ENCODE measurements around the gene OR8D2.

The OR8D2 gene, protein sequence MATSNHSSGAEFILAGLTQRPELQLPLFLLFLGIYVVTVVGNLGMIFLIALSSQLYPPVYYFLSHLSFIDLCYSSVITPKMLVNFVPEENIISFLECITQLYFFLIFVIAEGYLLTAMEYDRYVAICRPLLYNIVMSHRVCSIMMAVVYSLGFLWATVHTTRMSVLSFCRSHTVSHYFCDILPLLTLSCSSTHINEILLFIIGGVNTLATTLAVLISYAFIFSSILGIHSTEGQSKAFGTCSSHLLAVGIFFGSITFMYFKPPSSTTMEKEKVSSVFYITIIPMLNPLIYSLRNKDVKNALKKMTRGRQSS

GRCh38 chr11:124320097-124320496, at the start of gene OR8D2:
Gene OR8D2, minus strand, starts transcription at chr11:124320197. Its CDS starts 0 bp downstream, at chr11:124320197.
- in situ Hi-C loops (cut with HindIII; ENCODE audit: low sequenced_read_pairs) = no loop called here

DNA sequence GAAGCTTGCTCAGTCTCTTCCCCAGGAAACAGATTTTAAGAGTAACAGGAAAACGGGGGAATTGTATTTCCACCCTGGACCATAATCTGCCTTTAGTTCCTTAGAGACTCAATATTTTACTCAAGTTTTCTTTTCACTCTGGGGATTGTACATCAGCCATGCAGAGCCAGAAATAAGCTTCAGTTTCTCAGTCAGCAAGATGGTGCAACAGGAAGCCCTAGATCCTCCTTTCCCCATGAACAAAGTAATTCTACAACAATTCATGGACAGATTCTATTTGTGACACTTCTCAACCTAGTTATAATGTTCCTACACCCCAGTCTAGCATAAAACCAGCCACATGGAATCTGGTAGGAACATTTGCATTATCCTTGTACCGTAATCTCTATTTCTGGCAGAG, 39.6 kb upstream of the OR8D2 start:
- in situ Hi-C loops (cut with HindIII; ENCODE audit: low sequenced_read_pairs) = no loop called here

DNA sequence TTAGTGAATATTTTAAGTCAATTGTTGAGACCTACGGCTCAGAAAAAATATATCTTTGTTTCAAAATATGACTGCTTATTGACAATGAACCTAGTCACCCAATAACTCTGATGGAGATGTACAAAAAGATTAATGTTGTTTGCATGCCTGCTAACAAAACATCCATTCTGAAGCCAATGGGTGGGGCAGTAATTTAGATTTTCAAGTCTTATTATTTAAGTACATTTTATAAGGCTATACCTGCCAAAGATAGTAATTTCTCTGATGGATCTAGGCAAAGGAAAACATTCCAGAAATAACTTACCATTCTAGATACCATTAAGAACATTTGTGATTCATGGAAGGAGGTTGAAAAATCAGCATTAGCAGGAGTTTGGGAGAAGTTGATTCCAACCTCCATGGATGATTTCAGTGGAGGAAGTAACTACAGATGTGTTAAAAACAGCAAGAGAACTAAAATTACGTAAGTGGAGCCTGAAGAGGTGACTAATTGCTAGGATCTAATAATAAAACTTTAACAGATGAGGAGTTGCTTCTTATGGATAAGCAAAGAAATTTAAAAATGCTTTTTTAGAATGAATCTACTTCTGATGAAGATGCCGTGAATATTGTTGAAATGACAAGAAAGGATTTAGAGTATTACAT, 26.4 kb upstream of the OR8D2 start:
- in situ Hi-C loops (cut with HindIII; ENCODE audit: low sequenced_read_pairs) = no loop called here

GRCh38 chr11:124344346-124344745, 24.3 kb upstream of the OR8D2 start:
- in situ Hi-C loops (cut with HindIII; ENCODE audit: low sequenced_read_pairs) = no loop called here

GRCh38 chr11:124340142-124340447, 20.1 kb upstream of the OR8D2 start:
- in situ Hi-C loops (cut with HindIII; ENCODE audit: low sequenced_read_pairs) = no loop called here

- in situ Hi-C loops (cut with HindIII; ENCODE audit: low sequenced_read_pairs) = no loop called here
These were observed 19.6 kb upstream of the OR8D2 start for GRCh38 chr11:124339396-124340141.

DNA sequence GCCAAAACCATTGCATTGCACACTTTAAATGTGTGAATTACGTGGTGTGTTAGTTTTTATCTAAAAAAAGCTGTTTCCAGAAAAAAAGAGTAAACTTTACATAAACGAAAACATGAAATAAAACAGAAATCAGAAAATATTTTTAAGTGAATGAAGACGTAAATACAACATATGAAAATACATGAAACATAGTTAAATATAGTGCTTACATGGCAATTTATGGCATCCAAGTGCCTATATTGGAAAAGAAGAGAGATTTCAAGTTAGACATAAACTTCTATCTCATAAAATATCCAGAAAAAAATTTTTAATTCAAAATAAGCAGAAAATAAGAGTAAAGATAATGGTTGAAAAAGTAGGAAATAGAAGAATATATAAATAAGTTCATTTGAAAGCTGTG, 11.9 kb upstream of the OR8D2 start:
- in situ Hi-C loops (cut with HindIII; ENCODE audit: low sequenced_read_pairs) = no loop called here

DNA sequence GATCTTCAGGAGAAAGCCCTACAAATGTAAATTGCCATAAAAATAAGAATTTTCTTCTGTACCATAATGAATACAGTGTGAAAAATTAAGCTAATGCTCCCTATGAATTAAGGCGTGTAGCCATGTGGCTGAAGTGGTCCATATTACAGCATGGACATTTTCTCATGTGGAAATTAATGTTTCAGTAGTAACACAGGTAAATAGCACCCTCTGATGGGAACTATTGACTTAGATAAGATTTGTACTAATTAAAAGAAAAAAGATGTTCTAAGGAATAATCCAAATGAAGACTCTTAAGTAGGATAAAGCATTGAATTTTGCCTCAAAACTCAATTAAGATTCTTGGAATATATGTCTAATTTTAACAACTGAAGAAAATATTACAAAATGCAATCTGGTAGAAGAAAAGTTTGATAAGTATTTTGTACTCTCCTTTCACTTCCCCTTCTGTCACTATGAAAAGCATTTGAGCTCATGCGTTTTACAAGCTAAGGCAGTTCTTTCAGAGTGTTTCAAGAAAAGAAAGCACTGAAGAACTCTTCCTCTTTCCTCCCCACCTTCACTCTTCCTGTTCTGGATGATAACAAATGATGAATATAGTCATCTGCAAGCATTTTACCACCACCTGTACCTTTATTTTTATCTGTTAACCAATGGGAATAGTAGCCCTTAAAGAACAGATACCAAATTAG, 9.9 kb upstream of the OR8D2 start:
- in situ Hi-C loops (cut with HindIII; ENCODE audit: low sequenced_read_pairs) = no loop called here

DNA sequence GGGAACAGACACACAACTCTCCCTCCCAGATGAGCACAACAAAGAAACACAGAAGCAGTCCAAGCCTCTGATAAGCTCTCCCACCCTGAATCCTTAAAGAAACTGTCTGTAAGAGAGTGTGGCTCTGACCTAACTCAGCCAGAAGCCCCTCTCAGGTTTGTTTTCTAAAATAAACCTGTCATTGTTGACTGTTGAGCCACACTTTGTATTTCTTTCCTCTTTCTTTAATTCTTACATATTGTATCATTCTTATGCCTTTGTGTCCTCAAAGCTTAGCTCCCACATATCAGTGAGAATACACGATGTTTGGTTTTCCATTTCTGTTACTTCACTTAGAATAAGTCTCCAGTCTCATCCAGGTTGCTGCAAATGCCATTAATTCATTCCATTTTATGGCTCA, 7.8 kb upstream of the OR8D2 start:
- in situ Hi-C loops (cut with HindIII; ENCODE audit: low sequenced_read_pairs) = no loop called here

DNA sequence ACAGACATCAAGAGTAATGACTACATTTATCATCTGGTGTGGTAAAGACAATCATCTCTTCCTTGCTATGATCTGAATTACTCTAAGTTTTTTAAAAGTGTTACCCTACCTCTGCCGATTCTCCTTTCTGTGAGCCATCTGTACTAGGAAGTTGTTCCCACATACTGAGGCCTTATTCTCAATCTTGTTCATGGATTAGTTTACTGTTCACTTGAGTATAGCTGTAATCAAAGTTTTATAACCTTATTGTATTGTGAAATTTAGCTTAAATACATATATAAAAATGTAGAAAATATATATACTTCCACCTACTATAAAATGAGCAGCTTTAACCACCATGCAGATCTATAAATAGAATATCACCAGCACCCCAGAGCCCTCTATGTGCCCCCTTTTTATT, 2.4 kb upstream of the OR8D2 start:
- in situ Hi-C loops (cut with HindIII; ENCODE audit: low sequenced_read_pairs) = no loop called here

- in situ Hi-C loops (cut with HindIII; ENCODE audit: low sequenced_read_pairs) = no loop called here
These were observed 4.9 kb downstream of the OR8D2 start for GRCh38 chr11:124315052-124315451.

DNA sequence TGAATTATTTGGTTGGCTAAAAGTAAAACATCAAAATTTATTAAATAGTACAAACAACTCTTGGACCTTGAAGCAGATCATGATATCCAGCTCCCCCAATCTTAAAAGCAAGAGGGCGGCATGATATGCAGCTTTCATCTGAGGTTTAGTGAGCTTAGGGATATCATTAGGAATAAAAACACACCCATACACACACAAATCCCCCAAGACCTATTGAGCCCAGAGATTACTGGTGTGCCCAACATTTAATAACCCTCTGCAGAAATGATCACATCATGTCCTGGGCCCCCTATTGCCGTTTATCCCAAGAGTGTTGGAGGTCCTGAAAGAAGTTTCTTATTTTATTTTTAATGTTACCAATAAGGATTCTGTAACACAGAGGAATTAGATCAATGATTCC, 6.1 kb downstream of the OR8D2 start, which contains the start of gene OR8D1:
OR8D1 (minus strand) TSS at position 101 of the 400 bp plus-strand sequence. CDS start 3,183 bp downstream, outside the sequence.
- in situ Hi-C loops (cut with HindIII; ENCODE audit: low sequenced_read_pairs) = no loop called here

DNA sequence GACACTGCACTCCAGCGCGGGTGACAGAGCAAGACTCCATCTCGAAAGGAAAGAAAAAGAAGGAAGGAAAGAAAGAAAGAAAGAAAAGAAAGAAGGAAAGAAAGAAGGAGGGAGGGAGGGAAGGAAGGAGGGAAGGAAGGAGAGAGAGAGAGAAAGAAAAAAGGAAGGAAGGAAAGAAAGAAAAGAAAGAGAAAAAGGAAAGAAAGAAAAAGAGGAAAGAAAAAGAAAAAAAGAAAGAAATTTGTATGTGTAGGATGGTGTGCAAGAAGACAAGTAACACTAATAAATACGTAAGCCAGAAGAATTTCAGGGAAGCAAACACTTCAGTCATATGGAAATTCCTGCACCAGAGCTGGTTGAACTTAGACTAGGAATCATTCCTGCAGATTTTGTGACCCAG, 6.9 kb downstream of the OR8D2 start:
- in situ Hi-C loops (cut with HindIII; ENCODE audit: low sequenced_read_pairs) = no loop called here

GRCh38 chr11:124311670-124312069, 8.3 kb downstream of the OR8D2 start:
- in situ Hi-C loops (cut with HindIII; ENCODE audit: low sequenced_read_pairs) = no loop called here

DNA sequence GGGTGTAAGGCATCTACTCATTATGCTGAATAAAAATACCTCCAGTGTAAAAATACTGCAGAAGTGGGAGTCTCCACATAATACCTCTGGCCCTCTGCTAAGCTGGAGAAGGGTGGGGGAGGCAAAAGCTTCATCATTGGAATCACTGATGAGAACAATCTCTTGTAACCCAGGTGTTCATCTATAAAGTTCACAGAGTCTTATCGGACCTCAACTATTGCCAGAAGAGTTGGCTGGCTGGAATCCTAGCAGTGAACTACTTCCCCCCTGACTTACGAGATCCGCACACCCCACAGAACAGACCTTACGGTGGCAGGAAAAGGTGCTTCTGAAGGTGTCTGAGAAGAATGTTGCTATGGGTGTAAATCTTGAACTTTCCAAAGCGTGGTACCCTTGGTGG, 8.7 kb downstream of the OR8D2 start:
- in situ Hi-C loops (cut with HindIII; ENCODE audit: low sequenced_read_pairs) = no loop called here

DNA sequence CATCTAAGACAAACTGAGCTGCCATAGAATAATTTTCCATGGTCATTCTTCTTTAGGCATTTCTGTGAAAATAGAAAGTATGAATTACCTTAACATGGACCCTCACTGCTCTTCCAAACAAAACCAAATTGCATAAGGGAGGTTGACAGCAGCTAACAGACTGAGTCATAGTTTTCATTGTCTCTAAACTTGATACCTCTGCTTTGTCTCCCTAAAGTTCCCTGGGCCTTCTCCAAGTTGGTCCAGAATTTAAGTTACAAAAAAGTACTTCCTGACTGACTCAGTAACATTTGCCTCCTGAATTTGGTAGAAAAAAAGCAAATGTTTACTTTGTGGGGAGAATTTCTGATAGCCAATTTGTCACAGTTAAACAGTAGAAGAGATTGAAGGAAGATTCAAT, 9.3 kb downstream of the OR8D2 start:
- in situ Hi-C loops (cut with HindIII; ENCODE audit: low sequenced_read_pairs) = no loop called here

GRCh38 chr11:124307093-124307492, 12.9 kb downstream of the OR8D2 start:
- in situ Hi-C loops (cut with HindIII; ENCODE audit: low sequenced_read_pairs) = no loop called here

DNA sequence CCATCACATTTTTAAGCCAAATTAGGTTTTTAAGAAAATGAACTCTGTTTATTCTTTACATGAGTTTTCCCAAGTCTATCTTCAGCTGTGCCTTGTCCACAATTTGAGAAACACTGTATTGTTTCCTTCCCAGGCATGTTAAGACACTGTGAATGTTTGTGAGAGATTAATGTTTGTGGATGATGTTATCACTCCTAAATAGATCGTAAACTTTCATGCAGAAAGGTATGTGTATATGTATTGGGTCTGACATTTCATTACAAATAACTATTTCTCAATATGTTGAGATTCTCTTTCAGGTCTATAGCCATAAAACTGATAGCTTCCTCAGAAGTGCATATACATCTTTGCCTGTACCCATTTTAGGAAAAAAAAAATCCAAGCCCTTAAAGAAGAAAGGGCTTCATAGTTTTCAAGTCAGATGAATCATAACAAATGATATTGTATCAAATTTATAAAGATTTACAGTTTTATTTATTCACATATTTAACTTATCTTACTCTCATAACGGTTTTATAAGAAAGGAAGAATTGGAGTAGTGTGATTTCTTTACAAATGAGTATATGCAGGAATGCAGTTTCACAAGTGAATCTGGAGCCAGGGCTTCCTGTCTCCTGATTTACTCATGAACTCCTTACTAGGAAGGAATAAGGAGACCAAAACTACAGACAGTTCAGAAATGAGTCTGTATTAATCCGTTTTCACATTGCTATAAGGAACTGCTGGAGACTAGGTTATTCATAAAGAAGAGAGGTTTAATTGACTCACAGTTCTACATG, 17.5 kb downstream of the OR8D2 start:
- in situ Hi-C loops (cut with HindIII; ENCODE audit: low sequenced_read_pairs) = no loop called here

- in situ Hi-C loops (cut with HindIII; ENCODE audit: low sequenced_read_pairs) = no loop called here
These were observed 18.4 kb downstream of the OR8D2 start for GRCh38 chr11:124301548-124301947.

DNA sequence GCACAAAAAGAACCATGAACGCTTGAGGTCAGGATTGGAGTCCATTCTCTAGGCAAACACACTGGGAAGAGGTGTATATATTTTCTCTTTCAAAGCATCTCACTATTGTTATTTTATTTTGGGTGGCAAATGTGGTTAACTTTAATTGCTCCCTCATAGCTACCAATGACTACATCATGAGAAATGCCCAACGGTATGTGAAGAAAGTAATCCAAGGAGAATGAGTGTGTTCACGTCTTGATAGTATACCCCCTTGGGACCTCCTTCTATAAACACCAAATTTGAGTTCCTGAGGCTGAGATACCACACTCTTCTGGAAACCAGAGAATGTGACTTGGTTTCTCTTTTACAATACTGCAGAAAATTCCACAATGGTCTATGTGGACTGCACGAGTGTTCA, 22.1 kb downstream of the OR8D2 start:
- in situ Hi-C loops (cut with HindIII; ENCODE audit: low sequenced_read_pairs) = no loop called here

- in situ Hi-C loops (cut with HindIII; ENCODE audit: low sequenced_read_pairs) = no loop called here
These were observed 24.0 kb downstream of the OR8D2 start for GRCh38 chr11:124296016-124296415.

All from DLD1 (cell line).